Gastroesophageal sphincter (tissue), 3 donors: ENCODE data around the gene KIF13A.

Experiments used
- CTCF ChIP-seq, 4 experiments: fragments of 200-600 bp in 2 of 4; fragments of 450-650 bp in 2 of 4; sonication (generic) in 1 of 4; IDR thresholded peaks; one replicate each; pipeline ENCODE4 v1.5.1; 2017 to 2019; ENCODE audit warnings: antibody characterized with exemption in 4 of 4, mild to moderate bottlenecking in 2 of 4, moderate library complexity in 2 of 4
- POLR2A ChIP-seq, 2 donors: fragments of 450-650 bp; IDR thresholded peaks; one replicate each; pipeline ENCODE4 v1.6.1; 2017; ENCODE audit warnings: antibody characterized with exemption in 2 of 2, mild to moderate bottlenecking in 2 of 2, moderate library complexity in 1 of 2

DNA sequence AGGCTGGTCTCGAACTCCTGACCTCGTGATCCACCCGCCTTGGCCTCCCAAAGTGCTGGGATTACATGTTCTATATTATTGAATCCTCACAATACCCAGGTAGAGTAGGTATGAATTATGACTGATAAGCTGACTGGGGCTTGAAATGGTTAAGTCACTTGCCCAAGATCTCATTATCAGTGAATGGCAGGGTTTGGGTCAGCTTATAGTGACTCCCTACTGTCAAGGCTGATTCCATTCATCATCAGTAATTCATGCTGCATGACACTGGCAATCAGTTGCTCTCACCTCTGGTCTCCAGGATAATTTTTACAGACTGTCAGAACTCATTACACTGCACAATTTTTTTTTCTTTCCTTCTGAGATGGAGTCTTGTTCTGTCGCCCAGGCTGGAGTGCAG is 127.6 kb downstream of the KIF13A start:
- TF ChIP-seq CTCF (IDR thresholded peaks at IDR 0.05): no peak
- TF ChIP-seq POLR2A (IDR thresholded peaks at IDR 0.05): no peak
